ENCODE results near the gene TFDP2. TPM values are rescaled to one million over a fixed set of nuclear protein-coding genes. Genes with fewer than 3 reads are reported as not detected.

The TFDP2 gene
- total RNA-seq, 1 experiment from 2014 or later = 55.4 TPM

GRCh38 chr3:141904203-141904602 is 245.1 kb downstream of the TFDP2 start:
- RAD21 ChIA-PET (ENCODE audit: low non-redundant PET in 1 of 2, low total read pairs in 2 of 2, uncharacterized antibody in 2 of 2, unreplicated experiment in 2 of 2) = no interaction called here

More at GRCh38 chr3:141904203-141904602, 245.1 kb downstream of the TFDP2 start:
- Histone ChIP-seq H3K27ac (ENCODE audit: low read depth, low read length) (no peak overlapping the region), H3K4me2 (ENCODE audit: low read length) (no peak overlapping the region), H3K9ac (ENCODE audit: low read length) (no peak overlapping the region), H2AFZ (ENCODE audit: low read depth, low read length, poor library complexity, severe bottlenecking) (no peak overlapping the region), H3K79me2 (ENCODE audit: insufficient read depth, low read length) (peaks cover 72% of the 10 kb centered on the region), H3K9me2 (ENCODE audit: insufficient read depth) (no peaks in the 10 kb centered on the region), H3K9me3 (ENCODE audit: control insufficient read depth in 1 of 2, insufficient read depth in 1 of 2, low read depth in 1 of 2, low read length in 2 of 2) (peaks cover 4 to 10% of the 10 kb centered on the region in 2 experiments; a peak in 1 of 4 replicates), H3K36me3 (ENCODE audit: control insufficient read depth in 1 of 2, insufficient read depth in 2 of 2, low read length in 2 of 2) (peaks cover 38 to 42% of the 10 kb centered on the region in 2 experiments), H4K20me1 (ENCODE audit: insufficient read depth) (peaks cover 8% of the 10 kb centered on the region; the same call in 1 of the 2 replicates), H3K4me1 (ENCODE audit: control insufficient read depth in 1 of 2, insufficient read depth in 2 of 2, low read length in 2 of 2) (no peaks in the 10 kb centered on the region), H3K4me3 (replicated peaks in 1 of 2; ENCODE audit: low read depth in 1 of 2, low read length in 2 of 2) (no peak overlapping the region), H3K27me3 (ENCODE audit: insufficient read depth, low read length) (no peaks in the 10 kb centered on the region)
- ChIA-PET POLR2A (no interaction called here), CTCF (no interaction called here)
- intact Hi-C loops (cut with micrococcal nuclease) = no loop called here
- TF ChIP-seq SIN3A (IDR thresholded peaks at IDR 0.05; ENCODE audit: low read depth) = no peak
- TF ChIP-seq TCF7L2 (IDR thresholded peaks at IDR 0.05; ENCODE audit: borderline replicate concordance, extremely low read depth, insufficient read depth, insufficient read length) = no peak
- TF ChIP-seq EGR1 (IDR thresholded peaks at IDR 0.05; ENCODE audit: low read depth) = no peak
- no peak for TF ChIP-seq ZFX (IDR thresholded peaks at IDR 0.05)
- no peak for TF ChIP-seq SP1 (IDR thresholded peaks at IDR 0.05; ENCODE audit: low read depth)
- TF ChIP-seq ATF3 (IDR thresholded peaks at IDR 0.05) = no peak
- no peak for TF ChIP-seq ELF1 (IDR thresholded peaks at IDR 0.05; ENCODE audit: borderline replicate concordance, low read depth)
- no peak for TF ChIP-seq EZH2 (IDR thresholded peaks at IDR 0.05)
- TF ChIP-seq, protein P1, sequence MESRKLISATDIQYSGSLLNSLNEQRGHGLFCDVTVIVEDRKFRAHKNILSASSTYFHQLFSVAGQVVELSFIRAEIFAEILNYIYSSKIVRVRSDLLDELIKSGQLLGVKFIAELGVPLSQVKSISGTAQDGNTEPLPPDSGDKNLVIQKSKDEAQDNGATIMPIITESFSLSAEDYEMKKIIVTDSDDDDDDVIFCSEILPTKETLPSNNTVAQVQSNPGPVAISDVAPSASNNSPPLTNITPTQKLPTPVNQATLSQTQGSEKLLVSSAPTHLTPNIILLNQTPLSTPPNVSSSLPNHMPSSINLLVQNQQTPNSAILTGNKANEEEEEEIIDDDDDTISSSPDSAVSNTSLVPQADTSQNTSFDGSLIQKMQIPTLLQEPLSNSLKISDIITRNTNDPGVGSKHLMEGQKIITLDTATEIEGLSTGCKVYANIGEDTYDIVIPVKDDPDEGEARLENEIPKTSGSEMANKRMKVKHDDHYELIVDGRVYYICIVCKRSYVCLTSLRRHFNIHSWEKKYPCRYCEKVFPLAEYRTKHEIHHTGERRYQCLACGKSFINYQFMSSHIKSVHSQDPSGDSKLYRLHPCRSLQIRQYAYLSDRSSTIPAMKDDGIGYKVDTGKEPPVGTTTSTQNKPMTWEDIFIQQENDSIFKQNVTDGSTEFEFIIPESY (IDR thresholded peaks at IDR 0.05; ENCODE audit: extremely low read depth, insufficient replicate concordance, low read length) = no peak
- no peak for TF ChIP-seq MAX (IDR thresholded peaks at IDR 0.05)
- TF ChIP-seq REST (IDR thresholded peaks at IDR 0.05; ENCODE audit: low read depth) = no peak
- no peak for TF ChIP-seq CTCF (IDR thresholded peaks at IDR 0.05 in 2 of 3, conservative IDR thresholded peaks at IDR 0.05 in 1 of 3; ENCODE audit: borderline replicate concordance in 1 of 3, insufficient read depth in 1 of 3, low read depth in 2 of 3, low read length in 2 of 3)
- TF ChIP-seq SRF (IDR thresholded peaks at IDR 0.05; ENCODE audit: low read depth) = no peak
- no peak for DNase-seq (ENCODE audit: low read depth, low spot score)
- no peak for ATAC-seq
- no TSS peak for BruUV-seq (replicated peaks)

All from HCT116 (cell line).